GM19463 (cell line): ENCODE measurements around the gene NUP107.
A peak's percentile ranks its signal among the peaks of the same experiment; 100 is the strongest.

Experiments
- ATAC-seq: cut with Tn5 transposase; IDR thresholded peaks from one replicate; pipeline ENCODE4 v1.9.1; 2021; ENCODE audit warnings: mild to moderate bottlenecking, moderate library complexity; ENCODE audit not compliant: unreplicated experiment

The NUP107 gene

DNA sequence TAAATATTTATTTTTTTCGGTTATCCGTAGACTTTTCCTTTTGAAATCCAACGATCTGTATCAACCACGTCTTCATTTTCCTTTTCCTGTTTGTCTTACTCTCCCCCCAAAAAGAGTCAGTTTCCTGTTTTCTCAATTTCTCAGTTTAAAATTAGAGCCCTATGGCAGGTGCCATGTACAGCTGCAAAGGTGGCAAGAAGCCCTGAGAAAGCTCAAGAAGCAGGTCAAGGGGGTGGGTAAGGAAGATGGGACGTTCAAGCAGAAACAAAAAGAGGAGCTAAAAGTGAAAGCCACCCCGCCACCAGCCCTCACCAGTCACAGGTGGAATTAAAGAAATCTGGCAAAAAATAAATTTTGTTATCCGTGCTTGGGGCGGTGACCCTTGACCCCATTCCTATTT, 85.9 kb downstream of the NUP107 start:
- peak; percentile 71 for ATAC-seq

DNA sequence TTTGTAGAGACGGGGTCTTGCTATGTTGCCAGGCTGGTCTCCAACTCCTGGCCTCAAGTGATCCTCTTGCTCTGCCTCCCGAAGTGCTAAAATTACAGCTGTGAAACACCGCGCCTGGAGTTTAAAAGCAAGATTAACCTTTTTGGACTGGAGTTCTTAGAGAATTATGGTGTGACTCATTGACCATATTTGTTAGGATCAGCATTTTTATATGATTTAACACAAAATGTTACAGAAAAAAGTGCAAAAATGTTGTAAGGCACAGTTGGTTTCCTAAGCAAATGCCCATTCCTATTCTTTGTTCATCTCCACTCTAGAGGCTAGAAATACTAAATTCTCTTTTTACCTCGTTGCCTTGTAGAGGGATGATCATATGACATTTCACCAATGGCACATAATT, 86.8 kb downstream of the NUP107 start:
- ATAC-seq, result no peak

- no peak for ATAC-seq
These were observed 88.4 kb downstream of the NUP107 start for GRCh38 chr12:68775121-68775630.

DNA sequence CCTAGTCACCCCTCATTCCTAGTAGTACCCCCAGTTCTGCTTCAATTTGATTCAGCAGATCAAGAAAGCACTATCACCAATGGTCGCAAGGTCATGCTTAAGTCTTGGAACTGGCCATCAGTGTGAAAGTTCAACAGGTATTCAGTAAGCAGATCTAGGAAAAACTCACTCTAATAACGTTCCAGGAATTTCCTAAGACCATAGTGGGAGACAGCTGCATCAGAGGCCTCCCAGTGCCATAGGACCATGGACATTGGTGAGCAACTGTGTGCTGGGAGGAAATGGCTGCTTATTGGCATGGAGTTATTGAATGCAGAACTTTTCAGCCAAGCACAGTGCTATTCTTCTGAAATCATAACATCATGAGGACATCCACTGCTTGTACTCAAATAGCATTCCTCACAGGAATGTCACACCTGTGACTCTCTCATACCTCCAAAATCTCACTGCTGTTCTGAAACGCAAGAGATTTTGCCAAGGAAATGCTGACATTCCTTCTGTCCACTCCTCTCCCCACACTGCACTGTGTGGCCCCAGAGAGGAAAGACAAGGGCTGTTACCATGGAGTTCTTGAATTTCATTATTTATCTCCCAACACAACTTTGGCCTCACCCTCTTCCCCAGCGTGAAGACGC, 90.3 kb downstream of the NUP107 start:
- no peak for ATAC-seq

DNA sequence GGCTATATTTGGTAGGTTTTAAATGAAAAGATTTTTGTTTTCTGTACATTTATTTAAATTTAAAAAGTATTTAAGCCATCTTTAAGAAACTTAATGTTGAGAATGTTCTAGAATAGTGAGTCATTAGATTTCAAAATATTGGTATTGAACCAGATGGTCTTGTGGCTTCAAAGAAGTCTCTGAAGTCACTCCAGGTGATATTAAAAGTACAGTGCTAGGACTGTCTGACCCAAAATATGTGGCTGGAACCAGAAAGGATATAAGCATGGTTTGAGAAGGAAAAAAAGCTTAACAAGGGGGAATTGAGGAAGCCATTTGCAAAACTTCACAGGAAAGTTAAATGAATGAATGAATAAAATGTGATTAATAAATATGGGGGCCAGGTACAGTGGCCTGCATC, 92.5 kb downstream of the NUP107 start:
- no peak for ATAC-seq

GRCh38 chr12:68780731-68781130, 94.0 kb downstream of the NUP107 start:
- no peak for ATAC-seq

- no peak for ATAC-seq
These were observed 95.0 kb downstream of the NUP107 start for GRCh38 chr12:68781728-68782127.

- ATAC-seq, result no peak
These were observed 97.2 kb downstream of the NUP107 start for GRCh38 chr12:68784015-68784414.

DNA sequence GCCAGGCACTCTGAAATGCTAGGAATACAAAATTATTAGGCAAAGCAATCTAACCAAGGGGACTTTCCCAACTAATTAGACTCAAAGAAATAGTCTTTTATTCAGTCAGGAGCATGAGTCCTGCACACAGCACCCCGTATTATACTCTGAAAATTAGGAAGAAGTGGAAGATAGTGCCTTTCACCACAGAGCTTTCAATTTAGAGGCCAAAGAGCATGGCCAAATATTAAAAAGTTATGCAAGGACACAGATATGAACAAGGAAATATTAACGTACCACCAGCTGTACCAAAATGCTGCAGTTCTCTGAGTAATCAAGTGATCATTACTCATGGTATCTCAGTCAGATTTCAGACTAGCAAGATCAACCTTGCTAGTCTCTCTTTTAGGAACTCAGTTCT, 98.6 kb downstream of the NUP107 start:
- no peak for ATAC-seq

DNA sequence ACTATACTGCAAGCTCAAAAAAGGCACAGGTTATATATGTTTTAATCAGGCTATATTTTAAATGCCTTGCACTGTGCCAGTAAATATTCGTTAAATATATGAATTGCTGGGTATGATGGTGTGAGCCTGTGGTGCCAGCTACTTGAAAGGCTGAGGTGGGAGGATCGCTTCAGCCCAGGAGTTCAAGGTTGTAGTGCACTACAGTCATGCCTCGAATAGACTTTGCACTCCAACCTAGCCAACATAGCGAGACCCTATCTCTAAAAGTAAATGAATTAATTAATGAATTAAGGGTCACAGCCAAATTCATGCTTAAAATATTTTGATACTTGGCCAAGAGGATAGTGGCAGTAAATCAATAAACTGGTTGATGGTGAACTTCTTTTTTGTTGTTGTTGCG, 99.0 kb downstream of the NUP107 start:
- ATAC-seq, result no peak

- peak; percentile 20 for ATAC-seq
These were observed 100.2 kb downstream of the NUP107 start for GRCh38 chr12:68786929-68787328.

GRCh38 chr12:68788554-68789143, 101.9 kb downstream of the NUP107 start:
- no peak for ATAC-seq

DNA sequence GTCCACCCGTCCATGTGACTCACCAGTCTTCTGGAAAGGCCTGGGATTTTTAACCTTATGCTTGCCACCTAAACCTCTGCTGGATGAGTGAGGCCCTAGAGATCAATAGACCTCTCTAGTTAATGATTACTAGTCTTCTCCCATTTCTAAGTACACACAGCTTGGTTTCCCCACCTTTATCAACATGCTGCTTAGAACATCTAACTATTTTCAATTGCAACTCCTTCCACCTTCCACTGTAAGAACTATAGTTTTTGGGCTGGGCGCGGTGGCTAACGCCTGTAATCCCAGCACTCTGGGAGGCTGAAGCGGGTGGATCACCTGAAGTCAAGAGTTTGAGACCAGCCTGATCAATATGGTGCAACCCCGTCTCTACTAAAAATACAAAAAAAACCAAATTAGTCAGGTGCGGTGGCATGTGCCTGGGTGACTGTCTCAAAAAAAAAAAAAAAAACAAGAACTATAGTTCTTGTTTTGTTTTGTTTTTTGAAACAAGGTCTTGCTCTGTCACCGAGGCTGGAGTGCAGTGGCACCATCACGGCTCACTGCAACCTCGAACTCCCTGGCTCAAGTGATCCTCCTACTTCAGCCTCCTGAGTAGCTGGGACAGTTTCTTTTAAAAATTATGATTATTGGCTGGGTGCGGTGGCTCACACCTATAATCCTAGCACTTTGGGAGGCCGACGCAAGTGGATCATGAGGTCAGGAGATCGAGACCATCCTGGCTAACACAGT, 102.5 kb downstream of the NUP107 start:
- no peak for ATAC-seq

DNA sequence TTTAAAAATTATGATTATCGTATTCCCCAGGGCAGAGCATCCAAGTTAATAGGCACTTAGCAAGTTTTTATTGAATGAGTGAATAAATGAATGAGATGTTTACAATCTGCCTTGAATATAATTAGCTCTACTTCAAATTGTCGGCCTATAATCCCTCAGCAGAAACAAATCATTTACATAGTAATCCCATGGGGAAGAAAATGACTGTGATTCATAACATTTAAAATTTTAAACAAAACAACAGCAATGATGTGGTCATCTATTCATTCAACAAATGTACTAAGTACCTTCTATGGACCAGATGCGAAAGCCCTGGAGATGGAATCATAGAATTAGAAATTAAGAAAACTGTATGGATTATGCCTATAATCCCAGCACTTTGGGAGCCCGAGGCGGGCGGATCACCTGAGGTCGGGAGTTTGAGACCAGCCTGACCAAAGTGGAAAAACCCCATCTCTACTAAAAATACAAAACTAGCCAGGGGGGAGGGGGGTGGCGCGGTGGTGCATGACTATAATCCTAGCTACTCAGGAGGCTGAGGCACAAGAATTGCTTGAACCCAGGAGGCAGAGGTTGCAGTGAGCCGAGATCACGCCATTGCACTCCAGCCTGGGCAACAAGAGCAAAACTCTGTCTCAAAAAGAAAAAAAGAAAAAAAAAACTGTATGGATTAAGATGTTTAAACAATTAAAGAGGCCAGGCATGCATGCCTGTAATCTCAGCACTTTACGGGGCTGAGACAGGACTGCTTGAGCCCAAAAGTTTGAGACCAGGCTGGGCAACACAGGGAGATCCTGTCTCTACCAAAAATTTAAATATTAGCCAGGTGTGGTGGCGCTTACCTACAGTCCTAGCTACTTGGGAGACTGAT, 103.5 kb downstream of the NUP107 start:
- ATAC-seq, result no peak

- no peak for ATAC-seq
These were observed 104.1 kb downstream of the NUP107 start for GRCh38 chr12:68790952-68791234.

DNA sequence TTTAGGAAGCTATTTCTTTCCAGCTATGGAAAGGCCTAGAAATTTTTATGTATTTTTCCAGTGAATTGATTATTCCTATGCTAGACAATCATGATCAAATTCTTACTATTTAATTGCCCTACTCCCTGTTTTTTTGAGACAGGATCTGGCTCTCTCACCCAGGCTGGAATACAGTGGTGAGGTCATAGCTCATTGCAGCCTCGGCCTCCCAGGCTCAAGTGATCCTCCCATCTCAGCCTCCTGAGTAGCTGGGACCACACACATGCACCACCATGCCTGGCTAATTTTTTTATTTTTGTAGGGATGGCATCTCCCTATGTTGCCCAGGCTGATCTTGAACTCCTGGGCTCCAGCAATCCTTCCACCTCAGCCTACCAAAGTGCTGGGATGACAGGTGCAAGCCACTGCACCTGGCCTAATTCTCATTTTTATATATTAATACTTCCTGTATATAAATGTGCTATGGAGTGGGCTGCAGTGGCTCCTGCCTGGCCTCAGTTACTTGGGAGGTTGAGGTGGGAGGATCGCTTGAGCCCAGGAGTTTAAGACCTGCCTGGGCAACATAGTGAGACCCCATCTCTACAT, 105.2 kb downstream of the NUP107 start:
- no peak for ATAC-seq

DNA sequence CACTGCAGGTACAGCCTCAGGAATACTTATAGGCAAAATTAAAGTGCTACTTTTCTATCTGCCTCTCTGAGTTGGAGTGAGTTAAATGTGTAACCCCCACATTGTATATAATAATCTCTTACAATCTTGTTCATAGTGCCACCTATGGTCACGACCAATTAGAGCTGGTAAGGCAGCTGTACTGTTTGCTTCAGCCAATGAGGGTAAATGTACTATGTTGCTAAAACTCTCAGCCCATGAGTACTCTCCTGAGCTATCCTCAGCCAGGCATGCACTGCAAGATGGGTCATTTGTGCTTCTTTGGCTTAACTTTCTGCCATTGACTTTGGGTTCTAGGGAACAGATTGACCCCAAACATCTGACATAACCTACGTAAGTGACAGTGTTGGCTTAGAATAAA, 106.2 kb downstream of the NUP107 start:
- peak; percentile 78 for ATAC-seq

DNA sequence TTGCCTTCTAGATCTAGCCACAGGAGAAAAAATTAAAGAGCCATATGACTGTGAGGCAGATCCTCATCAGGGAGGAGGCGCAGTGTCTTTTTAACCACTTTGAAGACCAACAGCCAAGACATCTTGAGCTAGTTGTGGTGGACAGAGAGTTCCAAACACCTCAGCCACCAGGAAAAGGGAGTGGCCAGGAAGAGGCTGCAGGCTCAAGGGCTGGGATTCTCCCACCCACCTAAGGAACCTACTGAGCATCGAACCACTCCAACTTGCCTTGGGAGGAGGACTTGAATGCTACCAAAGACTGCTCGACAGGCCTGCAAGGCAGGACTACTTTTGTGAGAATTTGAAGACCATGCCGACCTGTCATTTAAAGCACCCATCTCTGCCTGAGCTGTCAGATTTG, 106.7 kb downstream of the NUP107 start:
- no peak for ATAC-seq

GRCh38 chr12:68793975-68794652, 107.3 kb downstream of the NUP107 start:
- no peak for ATAC-seq

DNA sequence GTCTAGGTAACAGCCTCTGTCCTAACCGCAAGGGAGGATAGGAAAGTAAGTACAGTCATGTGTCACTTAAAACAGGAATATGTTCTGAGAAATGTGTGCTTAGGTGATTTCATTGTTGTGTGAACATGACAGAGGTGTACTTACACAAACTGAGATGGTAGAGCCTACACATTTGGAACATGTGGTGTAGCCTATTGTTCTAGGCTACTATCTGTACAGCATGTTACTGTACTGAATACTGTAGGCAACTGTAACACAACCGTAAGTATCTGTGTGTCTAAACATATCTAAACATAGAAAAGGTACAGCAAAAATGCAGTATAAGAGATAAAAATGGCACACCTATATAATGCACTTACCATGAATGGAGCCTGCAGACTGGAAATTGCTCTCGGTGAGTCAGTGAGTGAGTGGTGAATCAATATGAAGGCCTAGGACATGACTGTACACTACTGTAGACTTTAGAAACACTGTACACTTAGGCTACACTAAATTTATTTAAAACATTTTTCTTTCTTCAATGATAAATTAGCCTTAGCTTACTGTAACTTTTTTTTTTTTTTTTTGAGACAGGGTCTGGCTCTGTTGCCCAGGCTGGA, 108.0 kb downstream of the NUP107 start:
- no peak for ATAC-seq
